SK-N-SH (cell line): ENCODE data around the gene SLC27A2. TPM values are rescaled to one million over a fixed set of nuclear protein-coding genes. Genes with fewer than 3 reads are reported as not detected.

Source experiments
- CTCF ChIA-PET: fragments of 300-600, 350-600 bp; formaldehyde crosslinking; extraction: SDS; loops from one replicate; lab custom pipeline; 2021; lab: Yijun Ruan, JAX
- POLR2A ChIA-PET: fragments of 350-600 bp; sonication (Branson Sonifier 250); formaldehyde crosslinking; extraction: SDS; loops from one replicate; lab custom pipeline; 2020; ENCODE audit warnings: antibody characterized with exemption, inconsistent platforms; lab: Yijun Ruan, JAX
- DNase-seq: peaks from one replicate; pipeline ENCODE4 v3.0.0; 2012
- H2AFZ ChIP-seq: fragments of 200-600 bp; sonication (generic); 2 replicates; pipeline ENCODE4 v1.8.1; 2016; ENCODE audit warnings: antibody characterized with exemption, mild to moderate bottlenecking, low read depth
- H3F3A ChIP-seq: fragments of 200-600 bp; sonication (generic); replicated peaks from 2 replicates; pipeline ENCODE3; 2016; ENCODE audit warnings: antibody characterized with exemption, mild to moderate bottlenecking; ENCODE audit not compliant: insufficient read depth
- H3K27ac ChIP-seq, 2 experiments: fragments of 200-500 bp in 1 of 2; fragments of 200-600 bp in 1 of 2; sonication (Bioruptor generic) in 1 of 2; sonication (generic), shearing (Covaris generic) in 1 of 2; 2 replicates each; pipeline versions ENCODE4 v1.5.1 to v1.6.1; 2014 to 2016; ENCODE audit warnings: low read depth in 2 of 2, inconsistent platforms in 1 of 2, low read length in 1 of 2, mild to moderate bottlenecking in 1 of 2, mixed read lengths in 1 of 2
- H3K27me3 ChIP-seq: fragments of 200-600 bp; sonication (generic), shearing (Covaris generic); 2 replicates; pipeline ENCODE4 v1.6.1; 2016; ENCODE audit warnings: mixed run types; ENCODE audit not compliant: insufficient read depth
- H3K36me3 ChIP-seq, 2 experiments: fragments of 200-500 bp in 1 of 2; fragments of 200-600 bp in 1 of 2; sonication (Bioruptor generic) in 1 of 2; sonication (generic) in 1 of 2; replicated peaks in 1 of 2; 2 replicates each; pipeline versions ENCODE3 to v1.5.1; 2014 to 2016; ENCODE audit warnings: low read length in 1 of 2, mild to moderate bottlenecking in 1 of 2; ENCODE audit not compliant: insufficient read depth in 2 of 2, control insufficient read depth in 1 of 2
- H3K4me1 ChIP-seq, 2 experiments: fragments of 200-500 bp in 1 of 2; fragments of 200-600 bp in 1 of 2; sonication (Bioruptor generic) in 1 of 2; sonication (generic), shearing (Covaris generic) in 1 of 2; 2 replicates each; pipeline versions ENCODE4 v1.5.1 to v1.6.1; 2014 to 2016; ENCODE audit warnings: low read depth in 1 of 2, low read length in 1 of 2, mixed run types in 1 of 2; ENCODE audit not compliant: insufficient read depth in 2 of 2, control insufficient read depth in 1 of 2
- H3K4me2 ChIP-seq: fragments of 200-600 bp; sonication (generic), shearing (Covaris generic); 2 replicates; pipeline ENCODE4 v1.6.1; 2017; ENCODE audit warnings: mixed run types
- H3K4me3 ChIP-seq, 2 experiments: fragments of 200-500 bp in 1 of 2; fragments of 200-600 bp in 1 of 2; sonication (Bioruptor generic) in 1 of 2; sonication (generic), shearing (Covaris generic) in 1 of 2; 2 replicates each; pipeline versions ENCODE4 v1.5.1 to v1.8.1; 2014 to 2016; ENCODE audit warnings: low read depth in 2 of 2, inconsistent platforms in 1 of 2, low read length in 1 of 2, mild to moderate bottlenecking in 1 of 2, mixed read lengths in 1 of 2, moderate library complexity in 1 of 2
- H3K79me2 ChIP-seq: fragments of 200-600 bp; sonication (generic); 2 replicates; pipeline ENCODE4 v1.8.1; 2017; ENCODE audit warnings: mild to moderate bottlenecking; ENCODE audit not compliant: insufficient read depth
- H3K9ac ChIP-seq: fragments of 200-600 bp; sonication (generic); 2 replicates; pipeline ENCODE4 v1.6.1; 2017; ENCODE audit warnings: mixed run types
- H3K9me2 ChIP-seq: fragments of 200-600 bp; sonication (generic); 2 replicates; pipeline ENCODE4 v1.6.1; 2017; ENCODE audit warnings: mixed run types
- H3K9me3 ChIP-seq: fragments of 200-600 bp; sonication (generic); 2 replicates; pipeline ENCODE4 v1.6.1; 2017; ENCODE audit warnings: mixed run types, mild to moderate bottlenecking, moderate library complexity
- H4K20me1 ChIP-seq: fragments of 200-600 bp; sonication (generic); 2 replicates; pipeline ENCODE4 v1.6.1; 2017; ENCODE audit warnings: mild to moderate bottlenecking, mixed run types; ENCODE audit not compliant: insufficient read depth
- CHD2 ChIP-seq: fragments of 150-350 bp; IDR thresholded peaks from 2 replicates; pipeline ENCODE4 v1.6.1; 2018; ENCODE audit warnings: low read length; ENCODE audit not compliant: partially characterized antibody
- EZH2phosphoT487 ChIP-seq: fragments of 200-600 bp; sonication (generic); IDR thresholded peaks from 2 replicates; pipeline ENCODE4 v1.6.1; 2017; ENCODE audit warnings: low read depth, mixed run types, mild to moderate bottlenecking, antibody characterized with exemption, moderate library complexity, borderline replicate concordance
- FOXJ3 ChIP-seq: sonication (generic); formaldehyde crosslinking; IDR thresholded peaks from 2 replicates; pipeline ENCODE4 v1.5.1; 2020; ENCODE audit warnings: mild to moderate bottlenecking, missing genetic modification reagents
- FOXM1 ChIP-seq: IDR thresholded peaks from 2 replicates; pipeline ENCODE4 v1.4.0; 2012; ENCODE audit warnings: low read depth, mild to moderate bottlenecking
- GATA2 ChIP-seq: sonication (generic); formaldehyde crosslinking; IDR thresholded peaks from 2 replicates; pipeline ENCODE4 v1.5.0; 2020; ENCODE audit warnings: mild to moderate bottlenecking, missing genetic modification reagents
- JUND ChIP-seq: IDR thresholded peaks from 2 replicates; pipeline ENCODE4 v1.4.0; 2012
- MXI1 ChIP-seq: IDR thresholded peaks from 2 replicates; pipeline ENCODE4 v1.6.1; 2012; ENCODE audit warnings: mild to moderate bottlenecking, low read depth, low read length, improper control_type of control experiment
- NRF1 ChIP-seq: IDR thresholded peaks from 2 replicates; pipeline ENCODE4 v1.6.1; 2012; ENCODE audit warnings: low read depth, mild to moderate bottlenecking, low read length
- RAD21 ChIP-seq: IDR thresholded peaks from 2 replicates; pipeline ENCODE4 v1.6.1; 2012; ENCODE audit warnings: mild to moderate bottlenecking, low read length
- RCOR1 ChIP-seq: fragments of 150-350 bp; IDR thresholded peaks from 2 replicates; pipeline ENCODE4 v1.6.1; 2017; ENCODE audit warnings: antibody characterized with exemption, low read length
- RFX5 ChIP-seq: IDR thresholded peaks from 2 replicates; pipeline ENCODE4 v1.6.1; 2012; ENCODE audit warnings: mild to moderate bottlenecking, improper control_type of control experiment, low read length
- RXRA ChIP-seq: IDR thresholded peaks from 2 replicates; pipeline ENCODE4 v1.4.0; 2012; ENCODE audit warnings: low read depth, mild to moderate bottlenecking, borderline replicate concordance
- SIN3A ChIP-seq: IDR thresholded peaks from 2 replicates; pipeline ENCODE4 v1.6.1; 2012; ENCODE audit warnings: low read depth, mild to moderate bottlenecking, low read length, moderate library complexity, borderline replicate concordance
- TAF1 ChIP-seq: IDR thresholded peaks from 2 replicates; pipeline ENCODE4 v1.6.1; 2012; ENCODE audit warnings: low read depth, mild to moderate bottlenecking, low read length, moderate library complexity, borderline replicate concordance
- TCF12 ChIP-seq: IDR thresholded peaks from 2 replicates; pipeline ENCODE4 v1.4.0; 2012
- YY1 ChIP-seq: IDR thresholded peaks from 2 replicates; pipeline ENCODE4 v1.4.0; 2012; ENCODE audit warnings: low read depth, mild to moderate bottlenecking
- polyA plus RNA-seq, 3 experiments: library from polyadenylated mRNA; depleted of rRNA; stranded (reverse); fragments of >200 nt; gene quantifications; 2 replicates each; pipeline ENCODE4 v1.2.3, GENCODE V29; 2012
- TF ChIP-seq, protein P1 (sequence below): IDR thresholded peaks from 2 replicates; pipeline ENCODE4 v1.4.0; 2012; ENCODE audit warnings: low read depth, borderline replicate concordance
- TF ChIP-seq, protein P2 (sequence below): IDR thresholded peaks from 2 replicates; pipeline ENCODE4 v1.6.1; 2012; ENCODE audit warnings: mild to moderate bottlenecking, low read depth, low read length, moderate library complexity
- TF ChIP-seq, protein P3 (sequence below): fragments of 150-350 bp; IDR thresholded peaks from 2 replicates; pipeline ENCODE4 v1.6.1; 2016; ENCODE audit warnings: mild to moderate bottlenecking, low read depth, low read length

Gene SLC27A2
- polyA plus RNA-seq, 1 of the 3 experiments (the other 2 are of a cell fraction), result 0.49 TPM

DNA sequence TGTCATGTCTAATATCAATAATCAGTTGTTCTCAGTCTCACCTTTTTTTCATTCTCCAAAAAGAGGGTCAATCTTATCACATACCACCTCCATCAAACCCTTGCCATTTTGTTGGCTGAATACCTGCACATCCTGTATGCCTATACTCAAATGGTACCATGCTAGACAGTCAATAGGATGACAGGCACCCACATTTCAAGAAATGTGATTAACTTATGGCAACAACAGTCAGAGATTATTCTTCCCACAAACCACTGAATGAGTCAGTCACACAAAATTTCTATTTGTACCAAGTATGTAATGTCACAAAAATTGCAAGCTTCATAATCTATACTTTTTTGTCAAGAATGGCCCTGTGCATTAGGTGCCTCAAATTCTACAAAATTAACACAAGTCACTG, 5.1 kb upstream of the SLC27A2 start:
- no peaks in the 10 kb centered on the region for H3K9me2 ChIP-seq
- POLR2A ChIA-PET, result no interaction called here
- H2AFZ ChIP-seq, result no peak overlapping the region
- no peaks in the 10 kb centered on the region for H3K9me3 ChIP-seq
- no peaks in the 10 kb centered on the region for H3K79me2 ChIP-seq
- no peak overlapping the region for H3K9ac ChIP-seq
- CTCF ChIA-PET, result no interaction called here
- no peak overlapping the region for H3K4me3 ChIP-seq
- no peak for TF ChIP-seq TCF12
- TF ChIP-seq RCOR1, result no peak
- TF ChIP-seq, protein P1, sequence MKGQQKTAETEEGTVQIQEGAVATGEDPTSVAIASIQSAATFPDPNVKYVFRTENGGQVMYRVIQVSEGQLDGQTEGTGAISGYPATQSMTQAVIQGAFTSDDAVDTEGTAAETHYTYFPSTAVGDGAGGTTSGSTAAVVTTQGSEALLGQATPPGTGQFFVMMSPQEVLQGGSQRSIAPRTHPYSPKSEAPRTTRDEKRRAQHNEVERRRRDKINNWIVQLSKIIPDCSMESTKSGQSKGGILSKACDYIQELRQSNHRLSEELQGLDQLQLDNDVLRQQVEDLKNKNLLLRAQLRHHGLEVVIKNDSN, result no peak
- no peak for TF ChIP-seq TAF1
- TF ChIP-seq, protein P2, sequence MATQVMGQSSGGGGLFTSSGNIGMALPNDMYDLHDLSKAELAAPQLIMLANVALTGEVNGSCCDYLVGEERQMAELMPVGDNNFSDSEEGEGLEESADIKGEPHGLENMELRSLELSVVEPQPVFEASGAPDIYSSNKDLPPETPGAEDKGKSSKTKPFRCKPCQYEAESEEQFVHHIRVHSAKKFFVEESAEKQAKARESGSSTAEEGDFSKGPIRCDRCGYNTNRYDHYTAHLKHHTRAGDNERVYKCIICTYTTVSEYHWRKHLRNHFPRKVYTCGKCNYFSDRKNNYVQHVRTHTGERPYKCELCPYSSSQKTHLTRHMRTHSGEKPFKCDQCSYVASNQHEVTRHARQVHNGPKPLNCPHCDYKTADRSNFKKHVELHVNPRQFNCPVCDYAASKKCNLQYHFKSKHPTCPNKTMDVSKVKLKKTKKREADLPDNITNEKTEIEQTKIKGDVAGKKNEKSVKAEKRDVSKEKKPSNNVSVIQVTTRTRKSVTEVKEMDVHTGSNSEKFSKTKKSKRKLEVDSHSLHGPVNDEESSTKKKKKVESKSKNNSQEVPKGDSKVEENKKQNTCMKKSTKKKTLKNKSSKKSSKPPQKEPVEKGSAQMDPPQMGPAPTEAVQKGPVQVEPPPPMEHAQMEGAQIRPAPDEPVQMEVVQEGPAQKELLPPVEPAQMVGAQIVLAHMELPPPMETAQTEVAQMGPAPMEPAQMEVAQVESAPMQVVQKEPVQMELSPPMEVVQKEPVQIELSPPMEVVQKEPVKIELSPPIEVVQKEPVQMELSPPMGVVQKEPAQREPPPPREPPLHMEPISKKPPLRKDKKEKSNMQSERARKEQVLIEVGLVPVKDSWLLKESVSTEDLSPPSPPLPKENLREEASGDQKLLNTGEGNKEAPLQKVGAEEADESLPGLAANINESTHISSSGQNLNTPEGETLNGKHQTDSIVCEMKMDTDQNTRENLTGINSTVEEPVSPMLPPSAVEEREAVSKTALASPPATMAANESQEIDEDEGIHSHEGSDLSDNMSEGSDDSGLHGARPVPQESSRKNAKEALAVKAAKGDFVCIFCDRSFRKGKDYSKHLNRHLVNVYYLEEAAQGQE, result no peak
- TF ChIP-seq SIN3A, result no peak
- TF ChIP-seq JUND, result no peak
- no peak for TF ChIP-seq YY1
- no peak for TF ChIP-seq MXI1
- no peak for TF ChIP-seq GATA2 (CRISPR knock-in tag)
- TF ChIP-seq RAD21, result no peak
- TF ChIP-seq CHD2, result no peak
- TF ChIP-seq FOXJ3 (CRISPR knock-in tag), result no peak
- no peak for TF ChIP-seq NRF1
- TF ChIP-seq, protein P3, sequence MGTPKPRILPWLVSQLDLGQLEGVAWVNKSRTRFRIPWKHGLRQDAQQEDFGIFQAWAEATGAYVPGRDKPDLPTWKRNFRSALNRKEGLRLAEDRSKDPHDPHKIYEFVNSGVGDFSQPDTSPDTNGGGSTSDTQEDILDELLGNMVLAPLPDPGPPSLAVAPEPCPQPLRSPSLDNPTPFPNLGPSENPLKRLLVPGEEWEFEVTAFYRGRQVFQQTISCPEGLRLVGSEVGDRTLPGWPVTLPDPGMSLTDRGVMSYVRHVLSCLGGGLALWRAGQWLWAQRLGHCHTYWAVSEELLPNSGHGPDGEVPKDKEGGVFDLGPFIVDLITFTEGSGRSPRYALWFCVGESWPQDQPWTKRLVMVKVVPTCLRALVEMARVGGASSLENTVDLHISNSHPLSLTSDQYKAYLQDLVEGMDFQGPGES, result no peak
- TF ChIP-seq EZH2phosphoT487, result no peak
- TF ChIP-seq FOXM1, result no peak
- TF ChIP-seq RXRA, result no peak
- TF ChIP-seq RFX5, result no peak
- no peak for DNase-seq
- H3K27me3 ChIP-seq, result no peaks in the 10 kb centered on the region; the same call in 1 of the 2 replicates
- H4K20me1 ChIP-seq, result no peaks in the 10 kb centered on the region
- no peaks in the 10 kb centered on the region for H3F3A ChIP-seq
- no peaks in the 10 kb centered on the region for H3K36me3 ChIP-seq
- no peak overlapping the region for H3K4me2 ChIP-seq
- H3K27ac ChIP-seq, result no peak overlapping the region
- peaks cover 0 to 1% of the 10 kb centered on the region in 2 experiments; a peak in 1 of 4 replicates for H3K4me1 ChIP-seq
